ENCODE measurements around the gene C4A. TPM values are rescaled to one million over a fixed set of nuclear protein-coding genes. Genes with fewer than 3 reads are reported as not detected.
"Not testable (repeated sequence)": the region's sequence is repeated elsewhere in the genome, so short reads cannot be mapped to it uniquely, and the experiment has no call there.

Gene C4A
- total and polyA plus RNA-seq, 2 of the 4 experiments (the other 2 are of a cell fraction): 0.90 to 3.8 TPM

GRCh38 chr6:32049149-32049548 lies 67.3 kb downstream of the C4A start:
- H4K20me1 ChIP-seq (ENCODE audit: insufficient read depth, low read length); H3K27ac ChIP-seq (ENCODE audit: insufficient read depth, low read length); H3K4ac ChIP-seq (ENCODE audit: low read depth, low read length); H2BK5ac ChIP-seq (ENCODE audit: low read depth, low read length, poor library complexity, severe bottlenecking); H3K14ac ChIP-seq (replicated peaks; ENCODE audit: low read depth, low read length); H3K56ac ChIP-seq (ENCODE audit: extremely low read depth, insufficient read depth, low read length); H3K36me3 ChIP-seq (ENCODE audit: control insufficient read depth, insufficient read depth, low read length); POLR2A ChIA-PET (ENCODE audit: unreplicated experiment); dilution Hi-C loops (cut with HindIII; ENCODE audit: low sequenced_read_pairs, unreplicated experiment); H2AK5ac ChIP-seq (ENCODE audit: low read depth, low read length); H3K9me1 ChIP-seq (ENCODE audit: insufficient read depth, low read length); H3K9me3 ChIP-seq (ENCODE audit: control insufficient read depth, insufficient read depth, low read length); H2BK120ac ChIP-seq (ENCODE audit: low read depth, low read length); H4K8ac ChIP-seq (ENCODE audit: low read depth in 2 of 2, low read length in 2 of 2); H2BK20ac ChIP-seq (ENCODE audit: low read depth, low read length); H4K5ac ChIP-seq (ENCODE audit: low read depth, low read length); BruUV-seq (replicated peaks); H2AFZ ChIP-seq (replicated peaks; ENCODE audit: low read length, poor library complexity); H3K9ac ChIP-seq (ENCODE audit: low read depth, low read length); H3K4me3 ChIP-seq (ENCODE audit: insufficient read depth, low read depth, low read length); H2BK15ac ChIP-seq (ENCODE audit: low read depth, low read length); H2AK9ac ChIP-seq (replicated peaks; ENCODE audit: low read depth, low read length, poor library complexity); in situ Hi-C loops (cut with MboI; ENCODE audit: low sequenced_read_pairs); H3K79me1 ChIP-seq (ENCODE audit: low read depth in 1 of 2, low read length in 2 of 2); DNase-seq; H4K91ac ChIP-seq (ENCODE audit: insufficient read depth, low read depth, low read length); H3K4me2 ChIP-seq (ENCODE audit: low read depth, low read length); ATAC-seq (ENCODE audit: low read depth); H3K23ac ChIP-seq (ENCODE audit: low read depth, low read length); H3K18ac ChIP-seq (ENCODE audit: low read depth, low read length): not testable (repeated sequence)
- 80% methylated on average over 1 of the region's 21 CpGs; no CpG with 5 or more reads in 1 of the 2 experiments for WGBS, 2 experiments (ENCODE audit: extremely low coverage in 2 of 2, insufficient read length in 1 of 2)
- Histone ChIP-seq H3K27me3 (ENCODE audit: control insufficient read depth, insufficient read depth, low read length) (peaks cover 28% of the 10 kb centered on the region), H3K4me1 (ENCODE audit: control insufficient read depth, insufficient read depth, low read length) (peaks cover 16% of the 10 kb centered on the region; the same call in 1 of the 2 replicates)
- intact Hi-C loops (cut with micrococcal nuclease): loop anchor here (2.0 to 10.0 kb wide), 2 partner anchors 66 to 106 kb away; partner anchors contain the start of genes PPT2 and PRRT1
- CTCF ChIA-PET: interaction anchor here (0.5 to 1.0 kb wide), 2 partner anchors 70 to 116 kb away, joined by 3 read pairs; no protein-coding TSS in a partner anchor

GRCh38 chr6:32049736-32050135 lies 67.9 kb downstream of the C4A start:
- H2AK5ac ChIP-seq (ENCODE audit: low read depth, low read length); H3K56ac ChIP-seq (ENCODE audit: extremely low read depth, insufficient read depth, low read length); BruUV-seq (replicated peaks); DNase-seq; H3K36me3 ChIP-seq (ENCODE audit: control insufficient read depth, insufficient read depth, low read length); H3K4ac ChIP-seq (ENCODE audit: low read depth, low read length); H3K9me3 ChIP-seq (ENCODE audit: control insufficient read depth, insufficient read depth, low read length); H2BK20ac ChIP-seq (ENCODE audit: low read depth, low read length); H4K8ac ChIP-seq (ENCODE audit: low read depth in 2 of 2, low read length in 2 of 2); H2BK15ac ChIP-seq (ENCODE audit: low read depth, low read length); POLR2A ChIA-PET (ENCODE audit: unreplicated experiment); H2AK9ac ChIP-seq (replicated peaks; ENCODE audit: low read depth, low read length, poor library complexity); H4K5ac ChIP-seq (ENCODE audit: low read depth, low read length); H3K18ac ChIP-seq (ENCODE audit: low read depth, low read length); H4K20me1 ChIP-seq (ENCODE audit: insufficient read depth, low read length); H4K91ac ChIP-seq (ENCODE audit: insufficient read depth, low read depth, low read length); H3K27ac ChIP-seq (ENCODE audit: insufficient read depth, low read length); H3K14ac ChIP-seq (replicated peaks; ENCODE audit: low read depth, low read length); H2BK120ac ChIP-seq (ENCODE audit: low read depth, low read length); H3K4me2 ChIP-seq (ENCODE audit: low read depth, low read length); H2BK5ac ChIP-seq (ENCODE audit: low read depth, low read length, poor library complexity, severe bottlenecking); H3K4me3 ChIP-seq (ENCODE audit: insufficient read depth, low read depth, low read length); ATAC-seq (ENCODE audit: low read depth); H3K9ac ChIP-seq (ENCODE audit: low read depth, low read length); H3K9me1 ChIP-seq (ENCODE audit: insufficient read depth, low read length); in situ Hi-C loops (cut with MboI; ENCODE audit: low sequenced_read_pairs); H3K23ac ChIP-seq (ENCODE audit: low read depth, low read length); dilution Hi-C loops (cut with HindIII; ENCODE audit: low sequenced_read_pairs, unreplicated experiment); H2AFZ ChIP-seq (replicated peaks; ENCODE audit: low read length, poor library complexity); H3K79me1 ChIP-seq (ENCODE audit: low read depth in 1 of 2, low read length in 2 of 2); CTCF ChIA-PET: not testable (repeated sequence)
- no CpG with 5 or more reads among the region's 11 CpGs for WGBS, 2 experiments (ENCODE audit: extremely low coverage in 2 of 2, insufficient read length in 1 of 2)
- Histone ChIP-seq H3K4me1 (ENCODE audit: control insufficient read depth, insufficient read depth, low read length) (peaks cover 16% of the 10 kb centered on the region; the same call in 1 of the 2 replicates), H3K27me3 (ENCODE audit: control insufficient read depth, insufficient read depth, low read length) (peaks cover 32% of the 10 kb centered on the region)
- intact Hi-C loops (cut with micrococcal nuclease): loop anchor here (2.0 to 10.0 kb wide), 2 partner anchors 65 to 105 kb away; partner anchors contain the start of genes PPT2 and PRRT1
